Upper lobe of right lung (tissue), 1 donor: ENCODE results near the gene CEP89. TPM values are rescaled to one million over a fixed set of nuclear protein-coding genes. Genes with fewer than 3 reads are reported as not detected.
"Not testable (repeated sequence)": the region's sequence is repeated elsewhere in the genome, so short reads cannot be mapped to it uniquely, and the experiment has no call there.

Source experiments
- ATAC-seq: fragments of 200-7000 bp; cut with Tn5 transposase; one replicate; pipeline ENCODE4 v1.9.1; 2020; ENCODE audit warnings: mild to moderate bottlenecking, moderate library complexity
- DNase-seq: peaks from one replicate; pipeline ENCODE4 v3.0.0-alpha.2; 2020
- H3K27ac ChIP-seq: fragments of 200-600 bp; one replicate; pipeline ENCODE4 v1.8.0; 2022
- H3K27me3 ChIP-seq: fragments of 200-600 bp; one replicate; pipeline ENCODE4 v1.8.0; 2022; ENCODE audit warnings: mild to moderate bottlenecking
- H3K36me3 ChIP-seq: fragments of 200-600 bp; one replicate; pipeline ENCODE4 v1.8.0; 2022
- H3K4me1 ChIP-seq: fragments of 200-600 bp; one replicate; pipeline ENCODE4 v1.8.0; 2022
- H3K4me3 ChIP-seq: fragments of 200-600 bp; one replicate; pipeline ENCODE4 v1.8.0; 2022; ENCODE audit warnings: mild to moderate bottlenecking
- H3K9me3 ChIP-seq: fragments of 200-600 bp; one replicate; pipeline ENCODE4 v1.8.0; 2022
- intact Hi-C: fragments of 100-400 bp; cut with DNase I; formaldehyde crosslinking; loops from one replicate; pipeline ENCODE4 v1.11.0; 2022
- total RNA-seq: library from RNA; stranded (reverse); fragmentation: NEBNext Ultra II Directional; extraction: Animal tissue kit (Norgen Biotek cat#: 25700); gene quantifications from one replicate; pipeline ENCODE4 v1.2.1, GENCODE V29; 2021
- TF ChIP-seq, protein P1 (sequence below): fragments of 200-600 bp; IDR thresholded peaks from one replicate; pipeline ENCODE4 v1.8.0; 2022; ENCODE audit warnings: antibody characterized with exemption
- donor health status: DM: no; HTN: yes; CAD: no; lungs with severe emphysema.

The CEP89 gene
- total RNA-seq, 1 donor from 2014 or later = 19.3 TPM

DNA sequence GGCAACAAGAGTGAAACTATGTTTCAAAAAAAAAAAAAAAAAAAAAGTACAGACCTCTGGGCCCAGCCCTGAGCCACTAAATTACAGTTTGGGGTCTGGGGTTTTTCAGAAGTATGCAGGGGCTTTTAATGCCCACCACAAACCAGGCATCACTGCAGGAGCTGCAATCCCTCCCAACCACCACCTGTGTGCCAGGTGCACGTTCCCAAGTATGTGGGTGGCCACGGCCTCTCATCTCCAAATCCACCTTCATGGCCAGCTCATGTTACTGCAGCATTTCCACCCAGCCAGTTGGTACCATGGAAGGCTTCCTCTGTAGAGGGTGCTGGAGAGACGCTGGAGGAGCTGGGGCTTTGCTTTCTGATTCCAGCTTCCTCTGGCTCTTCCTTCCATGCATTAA is 26.5 kb downstream of the CEP89 start:
- TF ChIP-seq, protein P1, sequence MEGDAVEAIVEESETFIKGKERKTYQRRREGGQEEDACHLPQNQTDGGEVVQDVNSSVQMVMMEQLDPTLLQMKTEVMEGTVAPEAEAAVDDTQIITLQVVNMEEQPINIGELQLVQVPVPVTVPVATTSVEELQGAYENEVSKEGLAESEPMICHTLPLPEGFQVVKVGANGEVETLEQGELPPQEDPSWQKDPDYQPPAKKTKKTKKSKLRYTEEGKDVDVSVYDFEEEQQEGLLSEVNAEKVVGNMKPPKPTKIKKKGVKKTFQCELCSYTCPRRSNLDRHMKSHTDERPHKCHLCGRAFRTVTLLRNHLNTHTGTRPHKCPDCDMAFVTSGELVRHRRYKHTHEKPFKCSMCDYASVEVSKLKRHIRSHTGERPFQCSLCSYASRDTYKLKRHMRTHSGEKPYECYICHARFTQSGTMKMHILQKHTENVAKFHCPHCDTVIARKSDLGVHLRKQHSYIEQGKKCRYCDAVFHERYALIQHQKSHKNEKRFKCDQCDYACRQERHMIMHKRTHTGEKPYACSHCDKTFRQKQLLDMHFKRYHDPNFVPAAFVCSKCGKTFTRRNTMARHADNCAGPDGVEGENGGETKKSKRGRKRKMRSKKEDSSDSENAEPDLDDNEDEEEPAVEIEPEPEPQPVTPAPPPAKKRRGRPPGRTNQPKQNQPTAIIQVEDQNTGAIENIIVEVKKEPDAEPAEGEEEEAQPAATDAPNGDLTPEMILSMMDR = no peak
- Histone ChIP-seq H3K27me3 (no peaks in the 10 kb centered on the region), H3K36me3 (peaks cover 76% of the 10 kb centered on the region), H3K27ac (no peak overlapping the region), H3K4me3 (no peak overlapping the region), H3K4me1 (no peaks in the 10 kb centered on the region), H3K9me3 (no peaks in the 10 kb centered on the region)
- intact Hi-C loops = no loop called here
- DNase-seq (no peak), ATAC-seq (no peak)

DNA sequence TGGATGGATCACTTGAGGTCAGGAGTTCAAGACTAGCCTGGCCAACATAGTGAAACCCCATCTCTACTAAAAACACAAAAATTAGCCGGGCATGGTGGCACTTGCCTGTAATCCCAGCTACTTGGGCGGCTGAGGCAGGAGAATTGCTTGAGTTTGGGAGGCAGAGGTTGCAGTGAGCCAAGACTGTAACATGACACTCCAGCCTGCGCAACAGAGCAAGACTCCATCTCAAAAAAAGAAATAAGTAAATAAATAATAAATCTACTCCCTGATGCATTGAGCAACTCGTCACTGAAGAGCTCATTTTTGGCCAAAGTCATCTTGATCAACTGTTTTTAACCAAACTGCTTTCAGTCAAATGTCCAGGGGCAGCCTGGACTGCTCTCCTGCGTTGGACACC is 30.5 kb downstream of the CEP89 start:
- H3K36me3 ChIP-seq = peaks cover 62% of the 10 kb centered on the region
- H3K27ac ChIP-seq, H3K27me3 ChIP-seq, intact Hi-C loops, ATAC-seq, H3K4me3 ChIP-seq, H3K4me1 ChIP-seq, H3K9me3 ChIP-seq, DNase-seq: not testable (repeated sequence)

- H3K27me3 ChIP-seq = no peaks in the 10 kb centered on the region
- H3K36me3 ChIP-seq = peaks cover 27% of the 10 kb centered on the region
- TF ChIP-seq, protein P1 = no peak
- no peaks in the 10 kb centered on the region for H3K4me1 ChIP-seq
- no peak overlapping the region for H3K27ac ChIP-seq
- DNase-seq (no peak), ATAC-seq (peak; percentile 31)
- H3K4me3 ChIP-seq = no peak overlapping the region
- intact Hi-C loops = no loop called here
- no peaks in the 10 kb centered on the region for H3K9me3 ChIP-seq
Observed at GRCh38 chr19:32936065-32936464, 35.7 kb downstream of the CEP89 start.

DNA sequence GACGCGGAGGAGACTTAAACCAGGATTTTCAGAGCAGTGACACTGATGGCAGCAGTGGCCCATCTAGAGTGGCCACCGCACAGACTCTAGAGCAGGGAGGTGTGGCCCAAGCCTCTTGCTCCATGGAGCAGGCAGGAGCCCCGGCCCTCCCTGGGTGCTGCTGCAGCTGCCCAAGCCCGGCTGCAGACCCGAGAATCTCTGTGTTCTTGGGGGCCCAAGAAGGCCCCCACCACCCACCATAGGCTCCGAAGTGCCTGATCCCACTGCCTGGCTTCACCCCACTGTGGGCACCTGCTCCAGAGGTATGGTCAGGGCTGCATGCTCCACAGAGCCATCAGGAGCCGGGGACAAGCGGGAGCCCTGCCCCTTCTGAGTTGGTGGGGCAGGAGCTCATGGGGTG is 36.1 kb downstream of the CEP89 start:
- no peaks in the 10 kb centered on the region for H3K27me3 ChIP-seq
- H3K36me3 ChIP-seq = peaks cover 32% of the 10 kb centered on the region
- ATAC-seq (peak; percentile 21), DNase-seq (no peak)
- H3K27ac ChIP-seq = no peak overlapping the region
- H3K4me1 ChIP-seq = no peaks in the 10 kb centered on the region
- H3K4me3 ChIP-seq = no peak overlapping the region
- TF ChIP-seq, protein P1 = no peak
- H3K9me3 ChIP-seq = no peaks in the 10 kb centered on the region
- intact Hi-C loops = no loop called here

- H3K27me3 ChIP-seq = no peaks in the 10 kb centered on the region
- ATAC-seq = no peak
- H3K36me3 ChIP-seq = peaks cover 29% of the 10 kb centered on the region
- no peaks in the 10 kb centered on the region for H3K9me3 ChIP-seq
- no peak for DNase-seq
- H3K4me3 ChIP-seq = no peak overlapping the region
- TF ChIP-seq, protein P1 = no peak
- H3K4me1 ChIP-seq = no peaks in the 10 kb centered on the region
- H3K27ac ChIP-seq = no peak overlapping the region
- intact Hi-C loops = no loop called here
Observed at GRCh38 chr19:32933571-32933970, 38.2 kb downstream of the CEP89 start.

DNA sequence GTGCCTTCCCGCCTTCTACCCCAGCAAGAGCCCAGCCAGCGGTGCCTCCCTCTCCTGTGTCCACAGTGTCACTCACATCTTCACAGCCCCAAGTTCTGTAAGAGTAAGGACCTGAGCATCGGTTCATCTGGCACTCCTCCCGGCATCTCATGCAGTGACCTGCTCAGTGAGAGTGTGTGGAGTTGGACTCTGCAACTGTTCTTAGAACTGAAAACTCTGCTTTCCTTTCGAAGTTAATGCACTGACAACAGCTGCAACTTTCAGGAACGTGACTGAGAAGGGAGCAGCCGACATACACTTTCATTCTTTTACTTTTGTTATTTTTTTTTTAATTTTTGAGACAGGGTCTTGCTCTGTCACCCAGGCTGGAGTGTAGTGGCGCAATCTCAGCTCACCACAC is 41.2 kb downstream of the CEP89 start:
- Histone ChIP-seq H3K9me3 (no peaks in the 10 kb centered on the region), H3K27ac (no peak overlapping the region), H3K36me3 (peaks cover 18% of the 10 kb centered on the region), H3K4me3 (no peak overlapping the region), H3K4me1 (no peaks in the 10 kb centered on the region), H3K27me3 (no peaks in the 10 kb centered on the region)
- intact Hi-C loops = no loop called here
- no peak for DNase-seq
- ATAC-seq = no peak
- TF ChIP-seq, protein P1 = no peak
